Right kidney (tissue), 1 donor: ENCODE measurements around the gene PACRG.

Experiments used
- DNase-seq: peaks from one replicate; pipeline ENCODE4 v3.0.0-alpha.2; 2016

Gene PACRG

GRCh38 chr6:163137398-163137881 lies 409.7 kb downstream of the PACRG start:
- DNase-seq = no peak

- no peak for DNase-seq
Measured at GRCh38 chr6:163146036-163146435, 418.3 kb downstream of the PACRG start.

- no peak for DNase-seq
Measured at GRCh38 chr6:163147994-163148393, 420.2 kb downstream of the PACRG start.

GRCh38 chr6:163148451-163149278 lies 420.9 kb downstream of the PACRG start:
- DNase-seq = no peak

GRCh38 chr6:163149279-163149848 lies 421.6 kb downstream of the PACRG start:
- DNase-seq = no peak

- no peak for DNase-seq
Measured at GRCh38 chr6:163151212-163151611, 423.4 kb downstream of the PACRG start.

GRCh38 chr6:163152701-163153100 lies 424.9 kb downstream of the PACRG start:
- no peak for DNase-seq

GRCh38 chr6:163159110-163159509 lies 431.3 kb downstream of the PACRG start:
- no peak for DNase-seq

- DNase-seq = no peak
Measured at GRCh38 chr6:163159689-163160088, 431.9 kb downstream of the PACRG start.

- DNase-seq = no peak
Measured at GRCh38 chr6:163162007-163162873, 434.5 kb downstream of the PACRG start.

- DNase-seq = no peak
Measured at GRCh38 chr6:163162874-163163213, 435.1 kb downstream of the PACRG start.

GRCh38 chr6:163164175-163164900 lies 436.6 kb downstream of the PACRG start:
- DNase-seq = no peak

GRCh38 chr6:163165155-163165910 lies 437.6 kb downstream of the PACRG start:
- no peak for DNase-seq

GRCh38 chr6:163165922-163166321 lies 438.1 kb downstream of the PACRG start:
- no peak for DNase-seq

- DNase-seq = no peak
Measured at GRCh38 chr6:163166507-163166906, 438.7 kb downstream of the PACRG start.

- DNase-seq = no peak
Measured at GRCh38 chr6:163169521-163169920, 441.7 kb downstream of the PACRG start.

- DNase-seq = no peak
Measured at GRCh38 chr6:163170294-163170883, 442.6 kb downstream of the PACRG start.

- DNase-seq = no peak
Measured at GRCh38 chr6:163173741-163174140, 446.0 kb downstream of the PACRG start.

GRCh38 chr6:163175301-163175700 lies 447.5 kb downstream of the PACRG start:
- no peak for DNase-seq

- DNase-seq = no peak
Measured at GRCh38 chr6:163176097-163176496, 448.3 kb downstream of the PACRG start.

- DNase-seq = no peak
Measured at GRCh38 chr6:163177007-163177406, 449.2 kb downstream of the PACRG start.
